Neural cell (in vitro differentiated cells): ENCODE data around the gene TEX9.

Source experiments
- CTCF ChIP-seq: fragments of 450-650 bp; IDR thresholded peaks from 2 replicates; pipeline ENCODE4 v1.5.1; 2014; ENCODE audit warnings: antibody characterized with exemption, mild to moderate bottlenecking, moderate library complexity; ENCODE audit not compliant: poor library complexity, severe bottlenecking
- EP300 ChIP-seq: fragments of 450-650 bp; conservative IDR thresholded peaks from 2 replicates; pipeline ENCODE4 v1.6.1; 2014; ENCODE audit warnings: antibody characterized with exemption, mild to moderate bottlenecking, moderate library complexity; ENCODE audit not compliant: poor library complexity, severe bottlenecking
- EZH2 ChIP-seq: fragments of 200-600, 300-800 bp; shearing (Covaris generic), sonication (generic); IDR thresholded peaks from 2 replicates; pipeline ENCODE4 v1.6.1; 2014; ENCODE audit warnings: antibody characterized with exemption, low read length, borderline replicate concordance, mild to moderate bottlenecking; ENCODE audit not compliant: insufficient read depth, poor library complexity, severe bottlenecking
- MXI1 ChIP-seq: fragments of 450-650 bp; conservative IDR thresholded peaks from 2 replicates; pipeline ENCODE4 v1.6.1; 2014; ENCODE audit warnings: antibody characterized with exemption, mild to moderate bottlenecking; ENCODE audit not compliant: poor library complexity, severe bottlenecking
- POLR2AphosphoS5 ChIP-seq: IDR thresholded peaks from 2 replicates; pipeline ENCODE4 v1.6.1; 2012
- RAD21 ChIP-seq: fragments of 450-650 bp; conservative IDR thresholded peaks from 2 replicates; pipeline ENCODE4 v1.6.1; 2014; ENCODE audit warnings: antibody characterized with exemption, mild to moderate bottlenecking, moderate library complexity
- REST ChIP-seq: IDR thresholded peaks from 2 replicates; pipeline ENCODE4 v1.6.1; 2012; ENCODE audit warnings: borderline replicate concordance
- SMC3 ChIP-seq: fragments of 450-650 bp; conservative IDR thresholded peaks from 2 replicates; pipeline ENCODE4 v1.6.1; 2014; ENCODE audit warnings: antibody characterized with exemption, mild to moderate bottlenecking, moderate library complexity; ENCODE audit not compliant: poor library complexity
- TAF1 ChIP-seq: IDR thresholded peaks from 2 replicates; pipeline ENCODE4 v1.6.1; 2012; ENCODE audit warnings: low read depth

- TF ChIP-seq REST (no peak), CTCF (no peak), POLR2AphosphoS5 (no peak), EZH2 (no peak), SMC3 (no peak), TAF1 (no peak), EP300 (no peak), MXI1 (no peak), RAD21 (no peak)
Observed at GRCh38 chr15:56460071-56460470, 94.8 kb downstream of the TEX9 start.
